HG03442 (cell line): ENCODE data around the gene CHST3.
"Not testable (repeated sequence)": the region's sequence is repeated elsewhere in the genome, so short reads cannot be mapped to it uniquely, and the experiment has no call there.

Experiments
- ATAC-seq: cut with Tn5 transposase; IDR thresholded peaks from one replicate; pipeline ENCODE4 v1.9.1; 2021; ENCODE audit warnings: mild to moderate bottlenecking, moderate library complexity; ENCODE audit not compliant: unreplicated experiment

Gene CHST3

DNA sequence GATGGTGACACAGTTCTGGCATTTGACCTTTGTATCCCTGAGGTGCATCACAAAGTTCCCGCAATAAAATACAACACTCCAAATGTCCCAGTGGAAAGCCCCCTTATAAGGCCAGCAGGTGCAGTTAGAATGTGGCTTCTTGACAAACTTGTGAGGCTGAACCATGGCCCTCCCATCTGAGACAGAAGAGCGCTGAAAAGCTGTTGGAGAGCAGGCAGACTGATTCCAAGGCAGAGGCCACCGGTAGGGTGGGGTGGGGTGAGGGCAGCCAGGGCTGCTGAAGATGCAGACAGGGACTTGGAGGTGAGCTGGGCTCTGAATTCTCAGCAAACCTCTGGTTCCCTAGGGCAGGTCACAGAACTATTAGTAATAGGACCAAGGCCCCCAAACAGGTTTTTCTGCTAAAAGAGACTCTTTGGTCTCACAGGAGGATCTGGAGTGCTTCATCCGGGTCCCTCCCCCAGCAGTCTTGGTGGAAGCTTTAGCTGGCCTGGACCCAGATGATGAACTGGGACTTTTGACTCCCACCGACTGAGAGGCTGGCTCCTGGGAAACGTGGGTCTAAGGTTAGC, 15.6 kb upstream of the CHST3 start:
- no peak for ATAC-seq

DNA sequence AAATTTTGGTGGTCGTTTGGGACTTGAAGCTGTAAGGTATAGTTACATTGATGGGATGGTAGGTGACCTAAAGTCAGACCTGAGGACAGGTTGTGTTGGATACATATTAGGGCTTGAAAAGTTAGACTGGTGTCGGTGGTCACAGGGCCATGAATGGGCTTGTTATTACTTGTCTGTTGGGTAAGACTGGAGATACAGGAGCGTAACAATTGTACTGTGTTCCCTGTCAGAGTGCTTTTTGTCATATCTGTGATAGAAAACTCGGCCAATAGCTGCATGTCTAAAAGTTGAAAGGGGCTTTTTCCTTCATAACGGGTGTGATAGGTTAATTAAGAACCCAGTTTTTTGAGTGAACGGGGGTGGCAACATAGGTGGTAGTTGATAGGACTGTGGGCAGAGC, 13.5 kb upstream of the CHST3 start:
- ATAC-seq: no peak

DNA sequence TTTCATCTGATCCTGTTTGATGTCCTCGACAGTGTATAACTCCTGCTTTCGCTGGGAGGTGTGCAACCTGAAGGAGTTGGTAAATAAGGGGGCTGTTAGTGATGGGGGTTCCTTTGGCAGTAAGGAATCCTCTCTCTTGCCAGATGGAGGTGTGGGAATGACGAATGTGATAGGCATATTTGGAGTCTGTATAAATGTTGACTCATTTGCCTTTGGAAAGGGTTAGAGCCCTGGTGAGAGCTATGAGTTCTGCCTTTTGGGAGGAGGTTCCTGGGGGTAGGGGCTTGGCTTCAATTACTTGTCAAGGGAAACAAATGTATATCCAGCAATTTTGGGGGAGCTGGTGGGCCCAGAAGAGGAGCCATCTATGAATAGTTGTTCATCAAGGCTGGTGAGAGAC, 11.4 kb upstream of the CHST3 start:
- ATAC-seq: no peak

DNA sequence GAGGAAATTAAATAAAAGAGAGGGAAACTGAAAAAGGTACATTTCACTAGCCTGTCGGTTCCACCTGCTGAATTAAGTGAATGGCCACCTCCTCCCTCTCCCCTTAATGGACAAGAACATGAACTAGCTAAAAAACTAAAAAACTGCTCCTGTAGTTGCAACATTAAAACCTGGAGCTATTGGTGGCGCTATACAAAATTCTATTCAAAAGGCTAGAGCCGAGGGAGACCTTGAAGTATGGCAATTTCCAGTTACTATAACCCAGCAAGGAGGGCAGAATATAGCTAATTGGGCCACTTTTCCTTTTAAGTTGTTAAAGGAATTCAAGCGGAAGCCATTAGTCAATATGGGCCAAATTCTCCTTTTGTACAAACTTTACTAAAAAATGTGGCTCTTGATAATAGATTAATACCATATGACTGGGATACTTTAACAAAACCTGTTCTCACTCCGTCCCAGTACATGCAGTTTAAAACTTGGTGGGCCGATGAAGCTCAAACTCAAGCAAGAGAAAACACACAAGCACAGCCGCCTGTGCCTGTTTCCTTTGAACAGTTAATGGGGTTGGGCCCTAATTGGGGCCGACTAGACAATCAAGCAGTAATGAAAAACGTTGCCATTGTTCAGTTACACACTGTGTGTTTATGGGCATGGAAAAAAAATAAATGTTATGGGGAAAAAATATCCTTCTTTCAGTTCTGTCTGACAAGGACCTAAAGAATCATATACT, 6.5 kb upstream of the CHST3 start:
- ATAC-seq: no peak

DNA sequence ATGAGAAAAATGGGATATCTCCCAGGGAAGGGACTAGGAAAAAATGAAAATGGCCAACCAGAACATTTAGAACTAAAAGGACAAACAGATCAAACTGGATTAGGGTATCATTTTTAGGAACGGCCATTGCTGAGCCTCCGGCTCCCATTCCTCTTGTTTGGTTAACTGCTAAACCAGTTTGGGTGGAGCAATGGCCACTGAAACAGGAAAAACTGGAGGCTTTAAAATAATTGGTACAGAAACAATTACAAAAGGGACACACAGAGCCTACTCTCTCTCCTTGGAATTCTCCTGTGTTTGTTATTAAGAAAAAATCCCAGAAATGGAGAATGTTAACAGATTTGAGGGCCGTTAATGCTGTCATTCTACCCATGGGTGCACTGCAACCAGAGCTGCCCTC, 4.7 kb upstream of the CHST3 start:
- ATAC-seq: no peak

DNA sequence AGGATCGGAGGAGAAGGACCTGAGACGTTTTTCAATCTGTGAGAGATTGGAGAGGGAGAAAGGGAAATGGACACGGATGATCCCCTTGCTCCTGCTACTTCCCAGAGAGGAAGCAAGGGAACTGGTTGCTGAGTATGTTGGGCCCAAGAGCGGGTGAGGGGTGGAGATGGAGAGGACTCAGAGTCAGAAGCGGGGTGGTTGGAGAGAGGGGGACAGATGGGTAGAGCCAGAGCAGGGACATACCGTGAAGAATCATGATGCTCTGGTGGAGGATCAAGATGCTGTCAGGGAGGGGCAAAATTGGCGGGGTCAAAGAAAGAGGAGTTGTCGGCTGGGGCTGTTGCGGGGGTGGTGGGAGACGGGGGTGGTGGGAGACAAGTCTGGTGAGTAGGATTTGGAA, 2.4 kb upstream of the CHST3 start:
- no peak for ATAC-seq

DNA sequence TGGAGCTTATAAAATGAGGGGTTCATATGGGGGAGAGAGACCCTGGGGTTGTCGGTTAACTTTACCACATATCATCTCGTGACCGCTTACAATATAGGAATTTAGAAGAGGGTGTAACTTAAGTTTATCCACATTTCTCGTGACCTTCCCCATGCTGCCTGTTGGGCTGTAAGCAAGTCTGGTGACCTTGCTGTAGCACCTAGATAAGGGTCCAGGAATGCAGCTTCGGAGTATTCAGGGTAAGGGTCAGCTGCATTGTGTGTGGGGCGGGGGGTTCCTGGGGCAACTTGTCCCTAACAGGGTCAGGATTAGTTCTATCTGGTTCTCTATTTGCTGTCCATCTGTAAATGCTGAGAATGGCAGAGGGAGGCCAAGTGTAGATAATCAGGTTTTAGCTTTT, 1.3 kb upstream of the CHST3 start:
- ATAC-seq: no peak

DNA sequence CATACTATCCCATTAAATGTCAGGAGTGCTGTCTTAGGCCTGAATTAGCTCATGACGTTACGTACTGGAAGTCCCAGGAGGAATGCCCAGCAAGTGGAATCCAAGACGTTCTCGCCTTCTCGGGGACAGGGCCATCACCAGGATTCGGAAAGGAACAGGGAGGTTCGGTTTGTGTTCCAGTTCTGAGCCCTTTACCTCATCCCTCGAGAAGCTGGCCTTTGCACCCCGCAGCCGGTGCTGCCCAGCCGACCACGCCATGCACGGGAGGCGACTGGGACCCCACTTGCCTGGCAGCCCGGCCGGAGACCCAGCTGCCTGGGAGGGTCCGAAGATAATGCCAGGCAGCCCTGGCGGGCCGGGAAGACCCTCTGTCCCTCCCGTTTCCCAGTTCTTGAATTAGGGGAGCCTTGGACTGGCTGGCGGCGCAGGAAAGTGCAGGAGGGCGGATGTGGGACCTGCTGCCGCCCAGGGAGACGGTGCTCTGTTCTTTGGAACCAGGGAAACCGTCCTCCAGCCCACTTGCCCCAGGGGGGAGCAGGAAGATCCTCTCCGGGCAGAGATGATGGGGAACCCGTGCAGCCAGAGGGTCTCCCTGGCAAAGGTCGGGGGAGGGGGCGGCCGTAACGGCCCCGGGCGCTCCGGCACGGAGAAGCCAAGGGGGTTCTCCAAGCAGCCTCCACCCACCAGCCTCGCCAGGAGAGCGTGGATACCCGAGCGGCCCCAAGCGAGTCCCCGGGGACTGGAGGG, 671 bp upstream of the CHST3 start:
- no peak for ATAC-seq

DNA sequence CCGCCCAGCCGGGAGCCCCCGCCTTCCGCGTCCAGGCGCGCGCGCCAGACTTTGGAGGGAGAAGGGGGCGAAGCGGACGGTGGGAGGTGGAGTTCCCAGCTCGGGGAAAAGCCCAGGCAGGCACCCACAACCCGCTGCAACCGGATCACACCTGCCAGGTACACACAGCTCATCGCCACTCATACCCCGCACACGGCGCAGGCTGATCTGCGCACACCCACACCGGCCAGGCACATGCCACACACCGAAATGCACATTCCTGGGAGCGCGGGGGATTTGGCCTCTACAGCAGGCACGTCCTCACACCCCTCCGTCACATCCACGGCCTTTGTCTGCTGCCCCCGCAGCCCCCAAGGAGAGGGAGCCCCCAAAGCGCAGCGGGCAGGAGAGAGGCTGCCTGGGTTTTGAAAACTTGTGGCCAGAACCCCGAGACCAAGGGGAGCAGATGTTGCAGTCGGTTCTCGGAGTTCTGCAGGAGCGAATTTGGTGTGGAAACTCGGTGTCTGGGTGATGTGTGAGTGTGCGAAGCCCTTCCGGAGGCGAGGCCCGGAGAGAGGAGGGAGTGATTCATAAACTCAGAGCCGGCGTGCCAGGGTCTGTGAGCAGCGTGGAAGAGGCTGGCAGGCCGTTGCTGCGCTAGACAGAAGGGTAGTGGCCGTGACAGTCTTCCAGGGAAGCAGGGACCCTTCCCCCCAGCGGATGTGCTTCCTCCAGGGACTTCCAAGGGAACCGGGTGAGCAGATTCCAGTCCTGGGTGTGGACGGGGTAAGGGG, 734 bp downstream of the CHST3 start:
- ATAC-seq: no peak

DNA sequence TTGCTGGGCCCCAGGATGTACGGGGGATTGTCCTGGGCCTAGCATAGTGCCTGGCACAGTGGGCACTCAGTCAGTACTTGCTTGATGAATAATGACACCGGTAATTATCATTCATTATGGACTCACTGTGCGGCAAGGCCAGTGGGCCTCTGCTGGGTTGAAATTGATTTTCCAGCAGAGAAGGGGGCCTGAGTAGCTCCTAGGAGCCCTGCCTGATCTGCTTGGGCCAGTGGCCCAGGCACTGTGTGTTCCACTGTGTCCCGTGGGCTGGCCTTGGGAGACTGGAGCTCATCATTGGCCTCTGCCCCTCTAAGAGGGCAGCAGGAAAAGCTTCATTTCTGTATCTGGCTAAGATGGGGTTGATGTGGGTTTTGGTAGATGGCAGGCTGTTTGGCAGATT, 1.4 kb downstream of the CHST3 start:
- no peak for ATAC-seq

DNA sequence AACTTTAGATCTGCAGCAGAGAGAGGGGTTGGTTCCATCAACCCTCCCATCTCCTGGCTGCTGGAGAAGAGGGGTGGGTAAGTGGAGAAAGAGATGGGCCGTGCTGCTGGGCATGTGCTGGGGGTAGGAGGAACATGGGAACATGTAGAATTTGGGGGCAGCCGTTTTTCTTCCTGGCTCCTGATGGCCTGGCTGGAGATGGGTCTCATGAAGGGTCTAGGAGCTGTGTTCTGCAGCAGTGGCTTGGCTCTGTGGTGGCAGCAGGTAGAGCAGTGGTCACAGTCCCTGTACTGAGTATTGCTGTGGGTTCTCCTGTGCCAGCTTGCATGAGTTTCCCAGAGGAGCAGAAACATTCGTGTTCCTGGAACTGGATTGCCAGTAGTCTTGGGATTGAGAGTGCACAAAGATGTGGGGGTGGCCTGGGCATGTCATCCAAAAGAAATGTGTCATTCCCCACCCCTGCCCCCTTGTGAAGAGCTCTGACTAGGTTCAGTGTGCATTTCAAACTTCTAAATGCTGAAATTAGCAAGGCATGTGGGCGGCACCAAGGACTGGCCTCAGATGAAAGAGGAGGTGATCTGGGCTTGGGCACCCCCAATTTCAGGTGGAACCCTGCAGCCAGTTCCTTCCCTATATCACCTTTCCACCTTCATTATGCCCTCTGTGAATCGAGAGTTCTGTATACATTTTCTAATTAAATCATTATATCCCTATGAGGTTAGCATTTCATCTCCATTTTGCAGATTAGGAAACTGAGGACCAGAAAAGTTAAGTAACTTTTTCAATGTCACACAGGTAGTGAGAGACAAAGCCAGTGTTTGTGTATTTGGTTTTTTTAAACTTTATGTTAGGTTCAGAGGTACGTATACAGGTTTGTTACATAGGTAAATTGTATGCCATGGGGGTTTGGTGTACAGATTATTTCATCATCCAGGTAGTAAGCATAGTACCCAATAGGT, 2.1 kb downstream of the CHST3 start:
- ATAC-seq: no peak

DNA sequence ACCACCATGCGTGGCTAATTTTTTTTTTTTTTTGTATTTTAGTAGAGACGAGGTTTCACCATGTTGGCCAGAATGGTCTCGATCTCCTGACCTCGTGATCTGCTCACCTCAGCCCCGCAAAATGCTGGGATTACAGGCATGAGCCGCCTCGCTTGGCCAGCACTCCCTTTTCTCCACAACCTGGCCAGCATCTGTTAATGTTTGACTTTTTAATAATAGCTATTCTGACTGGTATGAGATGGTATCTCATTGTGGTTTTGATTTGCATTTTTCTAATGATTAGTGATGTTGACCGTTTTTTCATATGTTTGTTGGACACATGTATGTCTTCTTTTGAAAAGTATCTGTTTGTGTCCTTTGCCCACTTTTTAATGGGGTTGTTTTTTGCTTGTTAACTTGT, 3.8 kb downstream of the CHST3 start:
- ATAC-seq: not testable (repeated sequence)

DNA sequence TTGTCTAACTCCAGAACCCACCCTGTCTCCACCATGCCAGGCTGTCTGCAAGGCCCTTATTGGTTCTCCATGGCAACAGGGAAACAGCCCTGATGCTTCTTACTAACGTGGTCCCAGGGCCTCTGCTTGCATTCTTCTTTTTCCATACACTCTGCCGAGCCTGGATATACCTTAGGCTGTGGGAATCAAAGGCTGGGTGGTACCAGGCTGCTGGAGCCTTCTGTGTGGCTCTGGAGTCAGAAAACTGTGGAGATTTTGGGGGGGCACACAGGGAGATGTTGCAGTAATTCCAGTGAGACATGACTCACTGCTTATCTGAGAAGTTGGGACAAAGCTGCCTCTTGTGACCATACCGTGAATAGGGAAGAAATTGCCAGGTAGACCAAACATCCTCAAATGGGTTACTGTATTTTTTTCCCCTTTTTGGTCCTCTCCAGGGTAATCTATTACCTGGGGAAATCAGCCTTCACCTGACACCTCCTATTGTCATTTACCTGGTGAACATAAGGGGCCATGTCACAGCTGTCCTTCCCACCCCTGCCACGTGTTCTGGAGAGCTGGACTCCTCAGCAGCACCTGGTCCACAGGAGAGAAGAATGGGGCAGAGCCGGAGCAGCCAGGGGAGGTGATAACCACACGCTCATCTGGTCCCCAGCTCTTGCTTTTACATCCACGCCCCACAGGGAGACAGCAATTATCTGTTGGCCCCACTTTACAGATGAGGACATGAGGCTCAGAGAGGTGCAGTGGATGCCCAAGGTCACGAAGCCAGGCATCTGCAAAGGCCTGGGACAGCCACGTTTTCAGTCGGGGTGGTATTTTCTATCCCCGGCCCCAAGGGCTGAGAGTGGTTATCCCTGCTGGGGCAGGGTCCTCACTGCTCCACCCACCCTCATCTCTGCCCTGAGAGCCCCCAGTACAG, 4.6 kb downstream of the CHST3 start:
- ATAC-seq: no peak

DNA sequence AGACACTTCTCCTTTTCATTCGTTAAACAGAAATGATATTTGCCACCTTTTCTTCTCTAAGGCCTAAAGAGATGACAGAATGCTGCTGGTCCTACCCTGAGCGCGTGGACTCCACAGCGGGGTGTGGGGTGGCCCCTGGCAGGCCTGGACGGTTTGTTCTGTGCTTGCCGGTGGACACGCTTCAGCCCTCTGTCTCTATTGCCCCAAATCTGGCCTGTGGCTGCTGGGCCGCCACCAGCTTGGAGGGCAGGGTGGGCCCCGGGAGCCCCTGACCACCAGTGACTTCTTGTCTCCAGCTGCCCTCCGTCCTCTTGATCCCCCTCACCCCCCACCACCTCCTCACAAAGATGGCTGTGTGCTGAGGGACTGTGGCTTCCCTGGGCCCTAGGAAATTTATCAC, 5.7 kb downstream of the CHST3 start:
- ATAC-seq: no peak

DNA sequence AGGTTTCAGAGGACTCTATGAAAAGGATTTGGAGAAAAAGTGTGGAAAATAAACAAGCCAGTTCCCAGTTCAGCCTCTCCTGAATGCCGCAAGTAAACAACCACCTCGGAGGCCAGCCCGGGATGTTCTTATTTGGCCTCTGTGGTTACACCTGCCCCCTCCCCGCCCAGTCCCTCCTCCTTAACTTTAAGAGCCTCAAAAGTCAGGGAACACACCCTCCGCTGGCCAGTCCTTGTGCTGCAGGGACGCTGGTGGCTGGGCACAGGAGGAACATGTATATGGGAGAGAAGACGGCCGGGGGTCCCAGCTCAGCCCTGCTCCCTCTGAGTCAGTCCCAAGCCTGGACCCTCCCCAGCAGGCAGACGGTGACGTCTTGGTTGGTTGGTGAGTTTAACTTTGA, 6.1 kb downstream of the CHST3 start:
- ATAC-seq: no peak

DNA sequence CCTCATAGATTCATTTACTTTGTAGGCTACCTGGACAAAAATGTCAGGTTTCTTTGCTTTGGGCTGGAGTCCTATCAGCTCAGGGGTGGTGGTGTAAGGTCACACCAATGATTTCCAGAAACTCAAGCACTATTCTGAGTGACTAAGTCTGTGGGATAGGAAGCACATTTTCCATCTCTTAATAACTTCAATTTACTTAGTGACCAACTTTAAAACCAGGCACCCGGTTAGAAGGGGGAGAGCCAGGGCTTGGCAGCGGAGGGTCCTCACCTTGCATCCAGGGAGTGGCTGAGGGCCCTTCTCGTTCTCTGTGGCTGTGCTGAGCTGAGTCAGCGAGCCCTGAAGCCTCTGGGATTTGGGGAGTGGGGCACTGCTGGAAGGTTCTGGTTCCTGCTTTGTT, 6.7 kb downstream of the CHST3 start:
- no peak for ATAC-seq

DNA sequence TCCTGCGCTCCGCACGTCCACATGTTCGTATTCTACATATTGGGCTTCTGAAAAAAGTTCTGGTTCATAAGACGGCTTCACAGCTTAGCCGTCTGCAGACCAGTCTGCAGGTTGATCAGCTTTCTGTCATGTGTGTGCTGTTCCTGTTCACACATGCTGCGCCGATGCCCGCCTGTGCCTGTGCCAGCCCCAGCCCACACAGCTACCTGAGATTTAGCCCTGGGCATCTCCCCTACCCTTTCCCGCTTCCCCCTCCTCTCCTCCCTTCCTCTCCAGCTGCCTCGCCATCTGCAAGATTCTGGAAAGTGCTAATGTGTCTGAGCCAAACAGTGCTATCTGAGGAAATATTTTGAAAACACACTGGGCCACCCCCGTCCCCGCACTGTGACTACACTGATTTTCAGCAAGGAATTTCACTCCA, 7.1 kb downstream of the CHST3 start:
- no peak for ATAC-seq

DNA sequence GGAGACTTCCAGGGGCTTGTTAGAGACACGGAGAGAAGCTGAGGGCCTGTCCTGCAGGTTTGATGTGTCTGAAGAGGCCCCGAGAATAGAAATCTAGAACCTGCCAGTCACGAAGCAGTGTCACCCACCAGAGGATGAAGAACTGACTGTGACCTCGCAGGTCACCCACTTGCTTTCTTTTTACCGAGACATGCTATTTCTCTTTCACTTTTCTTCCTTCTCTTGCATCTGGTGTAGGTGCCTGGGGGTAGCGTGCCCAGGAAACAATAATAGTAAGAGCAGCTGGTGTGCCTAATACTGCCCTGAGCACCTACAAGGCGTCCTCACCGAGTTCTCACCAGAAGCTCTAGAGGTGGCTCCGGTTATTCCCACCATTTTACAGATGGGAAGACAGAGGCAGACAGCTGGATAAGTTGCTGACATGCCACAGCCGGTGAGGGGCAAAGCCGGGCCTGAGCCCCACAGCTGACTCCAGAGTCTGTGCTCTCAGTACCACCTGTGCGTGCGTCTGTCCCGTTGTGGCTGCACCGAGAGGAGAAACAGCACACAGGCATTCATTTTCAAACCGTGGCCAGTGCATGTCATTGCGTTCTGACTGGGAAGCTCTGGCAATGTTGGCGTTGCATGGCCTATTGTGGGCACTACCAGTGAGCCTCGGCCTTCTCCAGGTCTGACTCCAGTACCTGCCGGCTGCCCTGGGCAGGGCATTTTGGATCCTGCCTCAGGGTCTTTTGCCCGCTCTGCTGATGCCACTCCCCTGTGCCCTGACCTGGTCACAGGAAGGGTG, 7.8 kb downstream of the CHST3 start:
- ATAC-seq: no peak
